H1 (cell line): ENCODE data around the gene MAB21L3. TPM values are rescaled to one million over a fixed set of nuclear protein-coding genes. Genes with fewer than 3 reads are reported as not detected.

Source experiments
- CTCF ChIA-PET: fragments of 300-600 bp; sonication (Branson Sonifier 250); formaldehyde crosslinking; loops from one replicate; lab custom pipeline; 2021; ENCODE audit not compliant: partially characterized antibody; lab: Charles Lee
- POLR2A ChIA-PET: fragments of 300-600 bp; sonication (Branson Sonifier 250); formaldehyde crosslinking; loops from one replicate; lab custom pipeline; 2021; ENCODE audit warnings: inconsistent platforms; ENCODE audit not compliant: partially characterized antibody; lab: Charles Lee
- DNase-seq, 2 experiments: peaks; one replicate each; pipeline versions ENCODE4 v3.0.0 to v3.0.0-alpha.2; 2010 to 2022; ENCODE audit warnings: low spot score in 2 of 2, low read depth in 1 of 2, mixed read lengths in 1 of 2
- FAIRE-seq: peaks from 2 replicates; lab custom pipeline; 2011; peaks lifted over from hg19 to GRCh38; lab: Jason Lieb, UNC
- H2AFZ ChIP-seq: 2 replicates; pipeline ENCODE4 v1.8.1; 2012; ENCODE audit warnings: low read length, inconsistent platforms
- H2AK5ac ChIP-seq: 2 replicates; pipeline ENCODE4 v1.6.1; 2013; ENCODE audit warnings: low read depth, low read length
- H2BK120ac ChIP-seq: replicated peaks from 2 replicates; pipeline ENCODE3; 2013; ENCODE audit warnings: low read depth, low read length, inconsistent platforms
- H2BK12ac ChIP-seq: 2 replicates; pipeline ENCODE4 v1.6.1; 2013; ENCODE audit warnings: low read depth, low read length
- H2BK15ac ChIP-seq: 2 replicates; pipeline ENCODE4 v1.6.1; 2013; ENCODE audit warnings: low read length
- H2BK20ac ChIP-seq: 2 replicates; pipeline ENCODE4 v1.6.1; 2013; ENCODE audit warnings: low read length
- H2BK5ac ChIP-seq: 2 replicates; pipeline ENCODE4 v1.6.1; 2013; ENCODE audit warnings: low read depth, low read length
- H3K14ac ChIP-seq: 2 replicates; pipeline ENCODE4 v1.6.1; 2013; ENCODE audit warnings: inconsistent platforms; ENCODE audit not compliant: insufficient read length
- H3K18ac ChIP-seq: 2 replicates; pipeline ENCODE4 v1.6.1; 2013; ENCODE audit warnings: low read length; ENCODE audit errors: extremely low read depth
- H3K23ac ChIP-seq: 2 replicates; pipeline ENCODE4 v1.6.1; 2013; ENCODE audit warnings: inconsistent platforms; ENCODE audit not compliant: insufficient read length
- H3K23me2 ChIP-seq: 2 replicates; pipeline ENCODE4 v1.6.1; 2013; ENCODE audit warnings: low read depth, low read length
- H3K27ac ChIP-seq: 2 replicates; pipeline ENCODE4 v1.6.1; 2011; ENCODE audit warnings: low read depth, low read length, inconsistent platforms
- H3K27me3 ChIP-seq, 4 experiments: replicated peaks in 1 of 4; 1 replicate in 1 of 4; 2 replicates in 3 of 4; pipeline versions ENCODE4 v1.6.1 to v1.8.1; 2011 to 2013; ENCODE audit warnings: low read length in 3 of 4, mild to moderate bottlenecking in 3 of 4, inconsistent platforms in 2 of 4, mixed read lengths in 2 of 4, moderate library complexity in 1 of 4; ENCODE audit not compliant: control insufficient read depth in 3 of 4, insufficient read depth in 3 of 4; ENCODE audit errors: extremely low read depth in 1 of 4
- H3K36me3 ChIP-seq, 4 experiments: 2 replicates each; pipeline versions ENCODE4 v1.6.1 to v1.8.1; 2011 to 2013; ENCODE audit warnings: mild to moderate bottlenecking in 4 of 4, low read length in 3 of 4, moderate library complexity in 2 of 4, control low read depth in 1 of 4, inconsistent platforms in 1 of 4; ENCODE audit not compliant: insufficient read depth in 4 of 4, control insufficient read depth in 2 of 4
- H3K4ac ChIP-seq: replicated peaks from 2 replicates; pipeline ENCODE3; 2013; ENCODE audit warnings: low read length, low read depth, mixed read lengths, inconsistent platforms; ENCODE audit not compliant: insufficient read length
- H3K4me1 ChIP-seq, 4 experiments: replicated peaks in 1 of 4; 1 replicate in 1 of 4; 2 replicates in 3 of 4; pipeline versions ENCODE4 v1.6.1 to v1.8.1; 2011 to 2013; ENCODE audit warnings: low read length in 3 of 4, inconsistent platforms in 2 of 4, mixed read lengths in 1 of 4; ENCODE audit not compliant: insufficient read depth in 4 of 4, control insufficient read depth in 3 of 4
- H3K4me2 ChIP-seq, 2 experiments: 2 replicates each; pipeline versions ENCODE4 v1.6.1 to v1.8.1; 2011 to 2013; ENCODE audit warnings: low read depth in 2 of 2, low read length in 2 of 2, control low read depth in 1 of 2, inconsistent platforms in 1 of 2, mild to moderate bottlenecking in 1 of 2; ENCODE audit not compliant: insufficient read depth in 1 of 2
- H3K4me3 ChIP-seq, 4 experiments: fragments of 200-600, 300-600 bp in 1 of 4; sonication (generic), shearing (Covaris generic), sonication (Bioruptor Twin) in 1 of 4; 2 replicates each; pipeline versions ENCODE4 v1.5.1 to v1.8.1; 2011 to 2016; ENCODE audit warnings: low read length in 4 of 4, low read depth in 3 of 4, control low read depth in 2 of 4, inconsistent platforms in 2 of 4, mild to moderate bottlenecking in 2 of 4, mixed read lengths in 1 of 4, moderate library complexity in 1 of 4; ENCODE audit not compliant: insufficient read depth in 2 of 4; ENCODE audit errors: extremely low read depth in 1 of 4
- H3K56ac ChIP-seq: replicated peaks from 2 replicates; pipeline ENCODE3; 2013; ENCODE audit warnings: low read depth, mild to moderate bottlenecking, mixed read lengths, low read length, inconsistent platforms; ENCODE audit not compliant: insufficient read length
- H3K79me1 ChIP-seq: 2 replicates; pipeline ENCODE4 v1.6.1; 2013; ENCODE audit warnings: low read depth, low read length, control low read depth
- H3K79me2 ChIP-seq, 2 experiments: 2 replicates each; pipeline versions ENCODE4 v1.6.1 to v1.8.1; 2012 to 2013; ENCODE audit warnings: low read length in 2 of 2, mild to moderate bottlenecking in 2 of 2, inconsistent platforms in 1 of 2; ENCODE audit not compliant: insufficient read depth in 2 of 2, control insufficient read depth in 1 of 2
- H3K9ac ChIP-seq, 4 experiments: replicated peaks in 1 of 4; 1 replicate in 1 of 4; 2 replicates in 3 of 4; pipeline versions ENCODE4 v1.6.1 to v1.8.1; 2011 to 2013; ENCODE audit warnings: low read depth in 3 of 4, low read length in 3 of 4, control low read depth in 2 of 4, mild to moderate bottlenecking in 2 of 4, moderate library complexity in 2 of 4, inconsistent platforms in 1 of 4; ENCODE audit errors: extremely low read depth in 1 of 4
- H3K9me3 ChIP-seq, 2 experiments: 2 replicates each; pipeline versions ENCODE4 v1.6.1 to v1.8.1; 2012 to 2013; ENCODE audit warnings: mild to moderate bottlenecking in 2 of 2, moderate library complexity in 2 of 2, control low read depth in 1 of 2, inconsistent platforms in 1 of 2, low read depth in 1 of 2, low read length in 1 of 2, mixed read lengths in 1 of 2; ENCODE audit not compliant: insufficient read depth in 2 of 2
- H4K20me1 ChIP-seq, 2 experiments: replicated peaks in 1 of 2; 2 replicates each; pipeline versions ENCODE3 to v1.8.1; 2011 to 2013; ENCODE audit warnings: inconsistent platforms in 2 of 2, low read length in 2 of 2, mild to moderate bottlenecking in 1 of 2; ENCODE audit not compliant: insufficient read depth in 2 of 2, control insufficient read depth in 1 of 2
- H4K5ac ChIP-seq: 2 replicates; pipeline ENCODE4 v1.6.1; 2013; ENCODE audit warnings: low read length, low read depth, mixed read lengths, inconsistent platforms; ENCODE audit not compliant: insufficient read length
- H4K8ac ChIP-seq: 2 replicates; pipeline ENCODE4 v1.8.0; 2013; ENCODE audit warnings: mild to moderate bottlenecking, moderate library complexity, low read length, inconsistent platforms; ENCODE audit not compliant: insufficient read depth; ENCODE audit errors: extremely low read depth
- H4K91ac ChIP-seq: replicated peaks from 2 replicates; pipeline ENCODE3; 2013; ENCODE audit warnings: low read length, mixed read lengths, inconsistent platforms; ENCODE audit not compliant: insufficient read length
- ATF3 ChIP-seq: IDR thresholded peaks from 2 replicates; pipeline ENCODE4 v1.6.1; 2011; ENCODE audit warnings: low read depth, mild to moderate bottlenecking, low read length; ENCODE audit not compliant: insufficient read depth
- BACH1 ChIP-seq: IDR thresholded peaks from 2 replicates; pipeline ENCODE4 v1.6.1; 2012; ENCODE audit warnings: low read length, improper control_type of control experiment
- BRCA1 ChIP-seq: IDR thresholded peaks from 2 replicates; pipeline ENCODE4 v1.6.1; 2012; ENCODE audit warnings: low read depth, low read length, improper control_type of control experiment
- FOSL1 ChIP-seq: IDR thresholded peaks from 2 replicates; pipeline ENCODE4 v1.6.1; 2011; ENCODE audit warnings: mild to moderate bottlenecking, low read depth, low read length, moderate library complexity; ENCODE audit not compliant: insufficient read depth
- HDAC2 ChIP-seq, 2 experiments: fragments of 300-600 bp in 1 of 2; sonication (generic) in 1 of 2; IDR thresholded peaks; 2 replicates each; pipeline ENCODE4 v1.6.1; 2011 to 2012; ENCODE audit warnings: low read depth in 2 of 2, low read length in 2 of 2, mild to moderate bottlenecking in 2 of 2, moderate library complexity in 2 of 2, borderline replicate concordance in 1 of 2, inconsistent platforms in 1 of 2
- NRF1 ChIP-seq: IDR thresholded peaks from 2 replicates; pipeline ENCODE4 v1.6.1; 2011; ENCODE audit warnings: mild to moderate bottlenecking, low read depth, low read length, improper control_type of control experiment
- POLR2A ChIP-seq, 2 experiments: IDR thresholded peaks; 1 replicate in 1 of 2; 2 replicates in 1 of 2; pipeline ENCODE4 v1.6.1; 2011; ENCODE audit warnings: low read depth in 2 of 2, low read length in 2 of 2, mild to moderate bottlenecking in 2 of 2; ENCODE audit errors: control extremely low read depth in 1 of 2
- POLR2AphosphoS5 ChIP-seq: IDR thresholded peaks from 2 replicates; pipeline ENCODE4 v1.6.1; 2011; ENCODE audit warnings: low read depth, low read length
- RXRA ChIP-seq: IDR thresholded peaks from 2 replicates; pipeline ENCODE4 v1.6.1; 2011; ENCODE audit warnings: low read depth, mild to moderate bottlenecking, low read length, moderate library complexity; ENCODE audit not compliant: insufficient read depth
- SIX5 ChIP-seq: IDR thresholded peaks from 2 replicates; pipeline ENCODE4 v1.6.1; 2011; ENCODE audit warnings: mild to moderate bottlenecking, low read depth, low read length
- TAF7 ChIP-seq: optimal IDR thresholded peaks from 2 replicates; pipeline ENCODE3; 2011; ENCODE audit warnings: low read depth, mild to moderate bottlenecking, inconsistent platforms, low read length, moderate library complexity, borderline replicate concordance
- ZNF274 ChIP-seq: IDR thresholded peaks from 2 replicates; pipeline ENCODE4 v1.7.0; 2012; ENCODE audit warnings: low read length, borderline replicate concordance; ENCODE audit errors: extremely low read depth
- WGBS, 2 experiments: shearing (Covaris generic) in 1 of 2; methylation state at CpG; one replicate each; pipeline versions ENCODE4 v1.1.6 to v1.1.7; 2013 to 2015; ENCODE audit warnings: low lambda C conversion rate in 2 of 2, mixed read lengths in 2 of 2, inconsistent platforms in 1 of 2, low coverage in 1 of 2, missing lambda C conversion rate in 1 of 2; ENCODE audit not compliant: insufficient replicate concordance in 2 of 2, insufficient coverage in 1 of 2, insufficient read length in 1 of 2; ENCODE audit errors: extremely low coverage in 1 of 2, missing lambda C conversion rate in 1 of 2; 5-methylcytosine and 5-hydroxymethylcytosine counted together
- polyA plus RNA-seq, 7 experiments: library from polyadenylated mRNA; depleted of rRNA in 3 of 7; stranded (reverse) in 5 of 7; unstranded in 2 of 7; fragments of >200 nt in 5 of 7; fragments of 200-250 nt in 2 of 7; gene quantifications; 1 replicate in 5 of 7; 2 replicates in 1 of 7; 4 replicates in 1 of 7; pipeline versions ENCODE4 v1.2.1 to v1.2.3, GENCODE V29; 2011 to 2013; ENCODE audit warnings: missing spikeins in 2 of 7, mixed read lengths in 2 of 7
- total RNA-seq: library from RNA; stranded (reverse); fragmentation: NEBNext Ultra II Directional; extraction: Animal tissue kit (Norgen Biotek cat#: 25700); gene quantifications from 2 replicates; pipeline ENCODE4 v1.2.1, GENCODE V29; 2021
- TF ChIP-seq, protein P1 (sequence below): IDR thresholded peaks from 2 replicates; pipeline ENCODE4 v1.6.1; 2012; ENCODE audit warnings: inconsistent platforms

Gene MAB21L3
- total and polyA plus RNA-seq, 2 of the 8 experiments (the other 6 are each of a cell fraction or from before 2014, with no cell fraction given) = not detected

DNA sequence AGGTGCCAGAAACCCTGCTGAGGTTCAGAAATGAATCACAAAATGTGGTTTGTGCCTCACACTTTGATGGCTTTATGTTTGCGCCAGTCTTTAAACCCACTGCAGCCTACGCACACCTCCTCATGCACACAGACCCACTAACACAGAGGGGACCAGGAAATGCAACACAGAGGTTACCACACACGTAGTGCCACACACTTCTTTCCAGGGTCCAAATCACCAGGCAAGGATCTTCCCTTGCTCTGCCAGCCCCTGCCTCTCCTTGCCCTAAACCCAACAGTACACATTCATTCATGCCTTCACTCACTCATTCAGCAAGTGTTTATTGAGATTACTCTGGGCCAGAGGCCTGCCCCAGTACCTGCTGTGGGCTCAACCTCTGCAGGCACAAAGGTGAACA lies 17.5 kb downstream of the MAB21L3 start:
- Histone ChIP-seq H3K9ac (no peak overlapping the region), H3K27ac (no peak overlapping the region), H3K18ac (no peak overlapping the region), H3K23me2 (no peaks in the 10 kb centered on the region; the same call in 1 of the 2 replicates), H3K9me3 (no peaks in the 10 kb centered on the region), H2BK5ac (no peak overlapping the region), H2BK20ac (no peak overlapping the region), H3K4me3 (no peak overlapping the region), H3K36me3 (no peaks in the 10 kb centered on the region), H2BK120ac (no peak overlapping the region), H4K20me1 (no peaks in the 10 kb centered on the region), H3K56ac (no peak overlapping the region), H3K4ac (no peak overlapping the region), H2AK5ac (no peak overlapping the region), H2AFZ (no peak overlapping the region), H3K14ac (no peak overlapping the region), H4K8ac (no peak overlapping the region), H3K27me3 (no peaks in the 10 kb centered on the region; a peak in 1 of 7 replicates), H4K91ac (no peak overlapping the region), H3K23ac (no peak overlapping the region), H3K4me2 (no peak overlapping the region), H3K79me1 (no peaks in the 10 kb centered on the region), H2BK15ac (no peak overlapping the region), H2BK12ac (no peak overlapping the region), H3K4me1 (no peaks in the 10 kb centered on the region), H3K79me2 (no peaks in the 10 kb centered on the region), H4K5ac (no peak overlapping the region)
- FAIRE-seq (no peak), DNase-seq (no peak)
- no peak for TF ChIP-seq TAF7
- TF ChIP-seq POLR2AphosphoS5 = no peak
- no peak for TF ChIP-seq SIX5
- no peak for TF ChIP-seq ATF3
- no peak for TF ChIP-seq RXRA
- no peak for TF ChIP-seq FOSL1
- TF ChIP-seq POLR2A (IDR thresholded peaks at IDR 0.05; ENCODE audit: control extremely low read depth in 1 of 2, low read depth in 2 of 2, low read length in 2 of 2) = no peak
- no peak for TF ChIP-seq BACH1
- TF ChIP-seq ZNF274 = no peak
- no peak for TF ChIP-seq BRCA1
- TF ChIP-seq, protein P1, sequence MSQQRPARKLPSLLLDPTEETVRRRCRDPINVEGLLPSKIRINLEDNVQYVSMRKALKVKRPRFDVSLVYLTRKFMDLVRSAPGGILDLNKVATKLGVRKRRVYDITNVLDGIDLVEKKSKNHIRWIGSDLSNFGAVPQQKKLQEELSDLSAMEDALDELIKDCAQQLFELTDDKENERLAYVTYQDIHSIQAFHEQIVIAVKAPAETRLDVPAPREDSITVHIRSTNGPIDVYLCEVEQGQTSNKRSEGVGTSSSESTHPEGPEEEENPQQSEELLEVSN = no peak
- no peak for TF ChIP-seq HDAC2 (IDR thresholded peaks at IDR 0.05; ENCODE audit: borderline replicate concordance in 1 of 2, low read depth in 2 of 2, low read length in 2 of 2)
- TF ChIP-seq NRF1 = no peak
- 82% methylated on average over 3 of the region's 3 CpGs; no CpG with 5 or more reads in 1 of the 2 experiments for WGBS, 2 experiments
- ChIA-PET CTCF (interaction anchor here (1.0 kb wide), 1 partner anchor 11 kb away, joined by 3 read pairs; no protein-coding TSS in a partner anchor), POLR2A (no interaction called here)
